ENCODE results near the gene STX11.

The STX11 gene

GRCh38 chr6:144141470-144141869, 8.8 kb upstream of the STX11 start:
- DNase-seq (ENCODE audit: low read depth in 2 of 2, low spot score in 1 of 2) = no peak

- DNase-seq (ENCODE audit: low read depth in 2 of 2, low spot score in 1 of 2) = no peak
These were observed 7.2 kb upstream of the STX11 start for GRCh38 chr6:144143106-144143505.

GRCh38 chr6:144143878-144144277, 6.4 kb upstream of the STX11 start:
- no peak for DNase-seq (ENCODE audit: low read depth in 2 of 2, low spot score in 1 of 2)

GRCh38 chr6:144144996-144145395, 5.3 kb upstream of the STX11 start:
- DNase-seq (ENCODE audit: low read depth in 2 of 2, low spot score in 1 of 2) = no peak

GRCh38 chr6:144145541-144145940, 4.8 kb upstream of the STX11 start:
- no peak for DNase-seq (ENCODE audit: low read depth in 2 of 2, low spot score in 1 of 2)

GRCh38 chr6:144148886-144149285, 1.4 kb upstream of the STX11 start:
- DNase-seq (ENCODE audit: low read depth in 2 of 2, low spot score in 1 of 2) = no peak

DNA sequence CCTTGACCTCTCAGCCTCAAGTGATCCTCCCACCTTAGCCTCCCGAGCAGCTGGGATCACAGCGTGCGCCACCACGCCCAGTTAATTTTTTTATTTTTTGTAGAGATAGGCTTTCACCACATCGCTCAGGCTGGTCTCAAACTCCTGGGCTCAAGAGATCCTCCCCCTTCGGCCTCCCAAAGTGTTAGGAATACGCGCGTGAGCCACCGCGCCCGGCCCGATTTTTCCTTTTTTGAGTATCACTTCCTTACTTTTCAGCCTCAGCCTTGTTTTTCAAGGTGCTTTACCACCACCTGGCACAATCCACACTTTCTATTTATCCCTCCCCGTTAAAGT, 791 bp upstream of the STX11 start:
- DNase-seq (ENCODE audit: low read depth in 2 of 2, low spot score in 1 of 2) = no peak

GRCh38 chr6:144150710-144151657, 667 bp downstream of the STX11 start:
- DNase-seq (ENCODE audit: low read depth in 2 of 2, low spot score in 1 of 2) = peak; percentile 21 to 29

GRCh38 chr6:144152334-144152900, 2.1 kb downstream of the STX11 start:
- DNase-seq (ENCODE audit: low read depth in 2 of 2, low spot score in 1 of 2) = no peak

DNA sequence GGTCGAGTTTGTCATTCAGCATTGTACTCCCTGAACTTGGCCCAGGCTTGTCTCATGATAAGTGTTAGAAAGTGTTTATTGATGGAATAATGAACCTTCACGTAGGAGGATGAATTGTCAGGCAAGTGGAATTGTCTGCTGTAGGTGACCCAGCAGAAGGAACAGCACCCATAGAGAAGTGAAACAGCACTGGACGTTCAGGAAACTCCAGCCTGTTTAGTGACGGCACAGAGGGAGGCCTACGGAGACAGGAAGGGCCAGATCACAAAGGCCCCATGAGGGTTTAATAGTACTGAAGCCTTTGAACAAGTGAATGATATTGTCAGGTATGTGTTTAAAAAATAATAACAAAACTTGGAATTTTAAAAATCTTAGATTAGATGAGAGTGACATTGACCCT, 2.9 kb downstream of the STX11 start:
- DNase-seq (ENCODE audit: low read depth in 2 of 2, low spot score in 1 of 2) = no peak

DNA sequence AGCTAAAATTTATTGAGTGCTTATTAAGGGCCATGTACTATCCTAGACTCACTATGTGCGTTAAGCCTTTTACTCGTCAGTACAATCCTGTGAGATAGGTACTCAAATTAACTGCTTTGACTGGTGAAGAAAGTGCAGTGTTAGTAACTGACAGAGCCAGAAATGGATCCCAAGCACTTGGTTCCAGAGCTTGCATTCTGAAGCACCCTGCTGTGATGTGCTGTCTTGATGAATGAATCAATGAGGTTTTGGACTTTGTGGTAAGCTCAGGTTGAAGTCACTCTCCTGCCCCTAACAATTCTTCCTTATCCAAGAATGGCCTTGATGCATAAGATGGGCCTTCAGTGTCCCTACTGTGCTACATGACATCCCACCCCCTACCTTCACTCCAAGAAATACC, 3.7 kb downstream of the STX11 start:
- DNase-seq (ENCODE audit: low read depth in 2 of 2, low spot score in 1 of 2) = no peak

DNA sequence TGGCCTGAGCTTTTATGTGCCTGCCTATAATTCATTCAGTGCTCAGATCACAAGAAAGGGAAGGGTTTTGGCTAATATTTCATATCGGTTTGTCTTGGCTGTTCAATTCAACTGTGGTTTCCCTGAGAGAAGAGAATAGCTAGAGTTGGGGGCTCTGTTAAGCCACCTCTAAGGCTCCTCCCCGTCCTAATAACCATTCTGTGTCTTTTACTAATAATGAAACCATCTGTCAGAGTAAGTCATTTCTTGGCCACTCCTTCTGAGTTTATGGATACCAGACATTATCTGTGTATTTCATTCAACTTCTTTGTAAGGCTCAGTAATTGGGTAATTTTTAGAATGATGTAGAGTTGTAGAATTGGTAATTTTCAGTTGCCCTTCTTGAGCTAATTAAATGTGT, 5.2 kb downstream of the STX11 start:
- no peak for DNase-seq (ENCODE audit: low read depth in 2 of 2, low spot score in 1 of 2)

- no peak for DNase-seq (ENCODE audit: low read depth in 2 of 2, low spot score in 1 of 2)
These were observed 6.0 kb downstream of the STX11 start for GRCh38 chr6:144156338-144156737.

DNA sequence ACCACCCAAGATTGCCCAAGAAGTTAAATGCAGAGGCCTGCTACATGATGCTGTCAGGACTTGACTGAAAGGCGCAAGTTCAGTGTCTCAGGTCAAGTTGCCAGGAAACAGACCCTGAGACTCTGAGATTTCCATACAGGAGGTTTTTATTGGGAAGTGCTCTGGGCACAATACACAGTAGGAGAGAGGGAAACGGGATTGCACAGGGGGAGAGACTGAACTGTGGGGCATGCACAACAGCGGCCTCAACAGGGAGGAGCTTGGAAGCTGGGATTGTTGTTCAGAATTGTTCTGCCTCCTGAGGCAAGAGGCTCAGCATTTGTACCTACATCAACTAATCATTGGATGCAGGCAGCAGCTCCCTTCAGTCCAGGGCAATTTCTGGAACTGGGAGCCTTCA, 6.7 kb downstream of the STX11 start:
- no peak for DNase-seq (ENCODE audit: low read depth in 2 of 2, low spot score in 1 of 2)

DNA sequence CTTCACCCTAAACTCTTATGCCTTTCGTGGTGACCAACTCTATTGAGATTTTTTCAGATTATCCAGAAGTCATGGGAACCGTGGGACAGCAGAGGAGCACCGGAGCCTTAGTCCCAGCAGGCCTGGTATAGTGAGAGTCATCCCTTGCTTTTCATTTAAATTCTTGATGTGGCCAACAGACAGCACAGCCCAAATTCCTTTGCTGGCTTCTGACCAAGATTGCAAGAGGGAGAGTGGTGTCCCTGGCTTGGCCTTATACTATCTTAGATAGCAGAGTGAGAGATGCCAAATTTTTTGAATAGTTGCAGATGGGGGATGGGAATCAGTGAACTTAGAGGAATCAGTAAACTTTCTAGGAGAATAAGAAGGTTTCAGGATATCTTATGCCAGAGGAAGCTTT, 7.8 kb downstream of the STX11 start:
- DNase-seq (ENCODE audit: low read depth in 2 of 2, low spot score in 1 of 2) = no peak

DNA sequence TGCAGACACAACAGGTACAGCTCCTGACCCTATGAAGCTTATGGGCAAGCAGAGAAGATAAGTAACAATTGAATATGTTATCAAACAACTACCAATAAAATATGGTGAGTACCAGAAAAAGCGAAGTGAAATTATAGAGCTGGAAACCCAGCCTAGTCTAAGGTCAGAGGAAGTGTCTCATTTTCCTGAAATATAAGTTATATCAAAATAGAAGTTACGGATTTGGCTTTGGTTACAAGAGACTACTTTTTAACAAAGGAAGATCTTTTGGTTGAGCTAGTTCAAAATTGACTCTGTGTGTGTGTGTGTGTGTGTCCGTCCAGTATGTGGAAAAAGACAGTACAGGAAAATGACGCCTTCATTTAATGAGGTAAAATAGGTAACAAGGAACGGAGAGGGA, 8.9 kb downstream of the STX11 start:
- no peak for DNase-seq (ENCODE audit: low read depth in 2 of 2, low spot score in 1 of 2)

DNA sequence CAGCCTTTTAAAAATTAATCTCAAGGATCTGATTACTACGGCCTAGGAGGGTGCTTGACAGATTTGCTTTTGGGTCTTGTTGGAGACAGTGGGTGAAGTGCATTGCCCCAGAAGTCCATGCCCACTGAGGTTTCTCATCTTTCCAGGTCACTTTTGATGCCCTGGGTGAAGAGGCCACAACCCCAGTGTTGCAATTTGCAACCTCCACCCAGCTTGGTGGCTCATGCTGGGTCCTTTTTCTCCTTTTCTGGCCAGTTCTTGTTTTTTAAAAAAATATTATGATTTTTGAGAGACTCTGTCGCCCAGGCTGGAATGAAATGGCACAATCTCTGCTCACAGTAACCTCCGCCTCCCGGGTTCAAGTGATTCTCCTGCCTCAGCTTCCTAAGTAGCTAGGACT, 9.4 kb downstream of the STX11 start:
- no peak for DNase-seq (ENCODE audit: low read depth in 2 of 2, low spot score in 1 of 2)

DNA sequence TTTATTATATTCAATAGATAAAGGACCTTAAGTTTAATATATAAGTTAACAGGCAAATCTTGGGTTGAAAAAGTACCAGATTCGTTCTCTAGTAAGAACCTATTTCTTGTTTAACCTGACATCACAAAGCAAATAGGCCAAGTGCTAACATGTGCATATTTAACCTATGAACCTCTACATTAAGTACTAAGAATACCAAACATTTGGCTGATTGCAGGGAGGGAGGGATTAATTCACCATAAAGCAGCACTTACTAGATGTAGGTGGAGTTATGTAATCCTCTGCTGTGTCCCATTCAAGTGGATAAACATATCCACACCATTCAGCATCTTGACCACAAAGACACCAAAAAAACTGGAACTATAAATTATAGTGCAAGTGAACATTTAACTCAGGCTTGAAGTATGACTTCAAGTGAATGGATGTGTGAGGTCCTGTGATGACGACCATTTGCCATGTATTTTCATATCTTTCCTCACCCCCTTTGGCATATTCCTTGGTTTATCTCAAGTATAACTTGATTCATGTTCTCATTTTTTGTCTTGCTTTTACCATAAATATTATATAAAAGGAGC, 10.2 kb downstream of the STX11 start:
- no peak for DNase-seq (ENCODE audit: low read depth in 2 of 2, low spot score in 1 of 2)

- DNase-seq (ENCODE audit: low read depth in 2 of 2, low spot score in 1 of 2) = no peak
These were observed 11.7 kb downstream of the STX11 start for GRCh38 chr6:144161975-144162374.

DNA sequence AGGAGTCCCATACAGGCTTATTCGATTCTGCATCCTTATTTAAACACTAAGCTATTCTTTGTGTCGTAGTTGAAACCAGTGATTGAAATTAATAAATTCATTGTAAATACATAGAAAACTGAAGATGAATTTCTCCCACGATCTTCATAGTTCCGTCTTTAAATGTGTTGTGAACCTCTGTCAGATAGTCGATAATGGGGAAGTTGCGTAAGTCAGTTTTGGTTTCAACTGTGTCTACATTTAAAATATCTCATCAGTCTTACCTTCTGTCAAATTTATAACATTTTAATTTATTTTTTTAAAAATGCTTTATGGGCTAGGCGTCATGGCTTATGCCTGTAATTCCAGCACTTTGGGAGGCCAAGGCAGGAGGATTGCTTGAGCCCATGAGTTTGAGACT, 12.7 kb downstream of the STX11 start:
- DNase-seq (ENCODE audit: low read depth in 2 of 2, low spot score in 1 of 2) = no peak

DNA sequence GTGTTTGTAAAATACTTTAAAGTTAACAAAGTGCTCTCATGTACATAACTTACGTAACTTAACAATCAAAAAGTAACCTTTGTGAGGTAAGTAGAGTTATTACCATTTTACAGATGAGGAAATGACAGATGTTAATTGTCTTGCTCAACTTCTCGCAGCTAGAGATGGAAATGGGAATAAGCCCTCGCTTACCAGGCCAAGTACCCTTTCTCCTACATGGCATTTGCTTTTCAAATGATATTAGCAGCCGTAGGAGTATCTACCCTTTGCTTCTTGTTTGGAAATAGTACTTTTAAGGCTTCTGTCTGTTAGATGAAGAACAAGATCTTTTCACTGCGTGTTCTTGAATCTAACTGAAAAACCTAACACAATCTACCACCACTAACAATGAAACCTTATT, 15.5 kb downstream of the STX11 start:
- no peak for DNase-seq (ENCODE audit: low read depth in 2 of 2, low spot score in 1 of 2)

- no peak for DNase-seq (ENCODE audit: low read depth in 2 of 2, low spot score in 1 of 2)
These were observed 19.7 kb downstream of the STX11 start for GRCh38 chr6:144170044-144170443.

DNA sequence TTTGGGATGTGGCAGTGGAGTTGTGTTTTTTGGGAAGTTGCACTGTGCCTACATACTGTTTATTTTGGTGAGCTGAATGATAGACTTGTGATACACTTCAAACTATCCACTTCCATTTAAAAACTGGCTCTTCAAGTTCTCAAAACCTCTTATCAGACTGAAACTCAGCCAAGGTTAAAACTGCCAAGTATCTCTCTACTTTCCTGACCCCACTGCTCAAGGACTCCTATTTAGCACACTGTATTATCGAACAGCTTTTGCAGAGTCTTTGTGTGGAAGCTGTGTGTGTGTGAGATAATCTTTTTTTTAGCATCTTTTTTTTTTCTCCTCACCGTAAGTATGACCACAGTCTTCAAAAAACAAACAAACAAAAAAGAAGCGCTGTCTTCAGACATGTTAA, 21.1 kb downstream of the STX11 start:
- no peak for DNase-seq (ENCODE audit: low read depth in 2 of 2, low spot score in 1 of 2)

Measured in stimulated activated CD8-positive, alpha-beta memory T cell treated with anti-CD3 and anti-CD28 coated beads, Interleukin-4, amount 100 ng/mL, for 1 hour (primary cell).